HepG2 (cell line): Measurements from ENCODE around the gene AZI2.

Experiments
- EZH2 ChIP-seq: conservative IDR thresholded peaks from 2 replicates; pipeline ENCODE4 v1.6.1; 2012; ENCODE audit warnings: mild to moderate bottlenecking, low read depth, low read length, moderate library complexity
- FOXM1 ChIP-seq: sonication (generic); formaldehyde crosslinking; IDR thresholded peaks from 2 replicates; pipeline ENCODE4 v1.5.0; 2020; ENCODE audit warnings: missing genetic modification reagents
- POLR2A ChIP-seq, 2 experiments: IDR thresholded peaks; 2 replicates each; pipeline ENCODE4 v1.6.1; 2011; ENCODE audit warnings: low read depth in 2 of 2, low read length in 2 of 2, mild to moderate bottlenecking in 1 of 2, moderate library complexity in 1 of 2; ENCODE audit not compliant: insufficient read depth in 1 of 2
- SALL2 ChIP-seq: sonication (generic); formaldehyde crosslinking; IDR thresholded peaks from 2 replicates; pipeline ENCODE4 v1.8.1; 2023; ENCODE audit warnings: mild to moderate bottlenecking, missing genetic modification reagents, inconsistent platforms
- TF ChIP-seq, protein P1 (sequence below): sonication (generic); formaldehyde crosslinking; IDR thresholded peaks from 2 replicates; pipeline ENCODE4 v1.5.0; 2020; ENCODE audit warnings: mild to moderate bottlenecking, missing genetic modification reagents, moderate library complexity

DNA sequence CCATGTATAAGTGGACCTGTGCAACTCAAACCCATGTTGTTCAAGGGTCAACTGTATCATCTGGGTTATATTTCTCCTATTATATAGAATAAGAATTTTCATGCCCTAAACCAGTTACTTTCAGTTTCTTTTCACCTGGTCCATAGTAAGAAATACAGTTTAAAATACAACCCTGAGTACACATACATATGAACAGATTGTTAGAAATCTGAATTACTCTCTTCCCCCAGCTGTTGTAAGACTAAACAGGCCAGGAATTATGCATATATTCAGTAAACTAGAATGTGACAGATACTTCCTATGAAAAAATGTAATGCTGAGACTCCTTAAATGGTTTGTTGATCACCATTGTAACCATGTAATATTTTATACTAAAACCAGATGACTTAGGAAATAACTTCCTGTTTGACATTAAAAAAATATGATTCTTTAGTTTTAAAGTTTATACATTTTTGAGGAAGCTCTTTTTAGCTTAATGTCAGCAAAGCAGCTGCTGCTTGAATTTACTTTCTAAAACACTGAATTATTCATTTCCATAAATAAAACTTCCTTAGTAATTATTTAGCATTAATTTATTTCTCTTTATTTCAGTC is 52.6 kb downstream of the AZI2 start:
- no peak for TF ChIP-seq FOXM1 (CRISPR knock-in tag)
- no peak for TF ChIP-seq POLR2A (IDR thresholded peaks at IDR 0.05; ENCODE audit: insufficient read depth in 1 of 2, low read depth in 2 of 2, low read length in 2 of 2)
- TF ChIP-seq EZH2: no peak
- TF ChIP-seq, protein P1, sequence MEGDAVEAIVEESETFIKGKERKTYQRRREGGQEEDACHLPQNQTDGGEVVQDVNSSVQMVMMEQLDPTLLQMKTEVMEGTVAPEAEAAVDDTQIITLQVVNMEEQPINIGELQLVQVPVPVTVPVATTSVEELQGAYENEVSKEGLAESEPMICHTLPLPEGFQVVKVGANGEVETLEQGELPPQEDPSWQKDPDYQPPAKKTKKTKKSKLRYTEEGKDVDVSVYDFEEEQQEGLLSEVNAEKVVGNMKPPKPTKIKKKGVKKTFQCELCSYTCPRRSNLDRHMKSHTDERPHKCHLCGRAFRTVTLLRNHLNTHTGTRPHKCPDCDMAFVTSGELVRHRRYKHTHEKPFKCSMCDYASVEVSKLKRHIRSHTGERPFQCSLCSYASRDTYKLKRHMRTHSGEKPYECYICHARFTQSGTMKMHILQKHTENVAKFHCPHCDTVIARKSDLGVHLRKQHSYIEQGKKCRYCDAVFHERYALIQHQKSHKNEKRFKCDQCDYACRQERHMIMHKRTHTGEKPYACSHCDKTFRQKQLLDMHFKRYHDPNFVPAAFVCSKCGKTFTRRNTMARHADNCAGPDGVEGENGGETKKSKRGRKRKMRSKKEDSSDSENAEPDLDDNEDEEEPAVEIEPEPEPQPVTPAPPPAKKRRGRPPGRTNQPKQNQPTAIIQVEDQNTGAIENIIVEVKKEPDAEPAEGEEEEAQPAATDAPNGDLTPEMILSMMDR: no peak
- TF ChIP-seq SALL2 (CRISPR knock-in tag): no peak
